Measurements from ENCODE around the gene KBTBD12.
"Not testable (repeated sequence)": the region's sequence is repeated elsewhere in the genome, so short reads cannot be mapped to it uniquely, and the experiment has no call there.

Gene KBTBD12, protein sequence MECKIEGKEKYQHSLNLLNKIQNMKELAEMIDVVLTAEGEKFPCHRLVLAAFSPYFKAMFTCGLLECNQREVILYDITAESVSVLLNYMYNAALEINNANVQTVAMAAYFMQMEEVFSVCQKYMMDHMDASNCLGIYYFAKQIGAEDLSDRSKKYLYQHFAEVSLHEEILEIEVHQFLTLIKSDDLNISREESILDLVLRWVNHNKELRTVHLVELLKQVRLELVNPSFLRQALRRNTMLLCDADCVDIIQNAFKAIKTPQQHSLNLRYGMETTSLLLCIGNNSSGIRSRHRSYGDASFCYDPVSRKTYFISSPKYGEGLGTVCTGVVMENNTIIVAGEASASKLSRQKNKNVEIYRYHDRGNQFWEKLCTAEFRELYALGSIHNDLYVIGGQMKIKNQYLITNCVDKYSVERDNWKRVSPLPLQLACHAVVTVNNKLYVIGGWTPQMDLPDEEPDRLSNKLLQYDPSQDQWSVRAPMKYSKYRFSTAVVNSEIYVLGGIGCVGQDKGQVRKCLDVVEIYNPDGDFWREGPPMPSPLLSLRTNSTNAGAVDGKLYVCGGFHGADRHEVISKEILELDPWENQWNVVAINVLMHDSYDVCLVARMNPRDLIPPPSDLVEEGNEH

DNA sequence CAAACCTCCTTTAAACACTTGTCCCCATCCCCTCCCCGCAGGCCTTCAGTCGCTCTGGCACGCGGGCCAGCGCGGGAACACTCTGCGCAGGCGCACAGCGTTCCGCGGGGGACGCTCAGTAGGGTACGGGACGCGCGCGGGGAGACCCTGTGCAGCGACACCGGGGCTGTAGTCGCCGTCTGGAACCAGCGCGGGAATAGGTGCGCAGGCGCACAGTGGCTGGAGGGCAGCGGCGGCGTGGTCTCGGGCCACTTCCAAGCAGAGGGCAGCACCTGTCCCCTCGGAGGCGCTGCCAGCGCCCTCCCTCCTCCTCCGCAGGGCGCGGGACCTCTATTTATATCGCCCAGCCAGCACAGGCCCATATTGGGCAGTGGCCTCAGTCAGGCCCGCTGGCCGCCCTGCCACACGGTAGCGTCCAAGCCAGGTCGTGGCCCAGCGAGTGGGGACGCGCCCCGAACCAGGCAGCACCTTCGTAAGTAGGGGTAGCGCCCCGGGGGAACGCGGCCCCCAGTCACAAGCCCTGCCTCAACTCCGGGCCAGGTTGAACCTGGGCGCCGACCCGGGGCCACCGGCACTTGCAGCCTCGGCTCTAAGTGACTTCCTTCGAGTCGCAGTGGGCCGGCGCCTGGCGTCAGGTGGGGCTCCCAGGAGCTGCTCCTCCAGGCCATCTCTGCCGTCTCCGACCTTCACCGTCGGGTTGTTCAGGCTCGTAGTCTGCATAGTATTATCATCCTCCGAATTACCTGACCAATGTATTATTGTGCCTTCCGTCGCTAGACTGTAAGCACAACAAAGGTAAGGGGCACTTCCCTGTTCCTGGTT, at the start of gene KBTBD12:
KBTBD12 (plus strand) TSS at position 118 of the 822 bp plus-strand sequence. CDS start 7,830 bp downstream, outside the sequence.
- DNase-seq (ENCODE audit: low read depth) = no peak

DNA sequence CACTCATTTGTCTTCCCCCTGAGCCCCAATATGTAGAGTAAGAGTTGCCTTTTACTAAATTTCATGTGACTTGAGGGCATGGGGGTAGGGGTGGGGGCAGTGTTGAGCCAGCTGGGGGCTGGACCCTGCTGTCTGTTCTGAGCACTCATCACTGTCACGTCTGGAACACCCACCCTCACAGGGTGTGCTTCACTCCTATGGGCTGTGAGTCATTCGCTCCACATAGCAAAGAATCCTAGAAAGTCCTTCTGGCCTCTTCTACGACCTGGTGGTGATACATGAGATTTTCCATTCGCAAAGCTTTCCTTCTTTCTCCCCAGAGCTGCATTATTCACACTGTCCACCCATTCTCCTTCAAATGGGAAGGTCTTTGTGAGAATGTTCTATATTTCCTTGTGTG, 49.1 kb upstream of the KBTBD12 start:
- DNase-seq (ENCODE audit: low read depth) = no peak

DNA sequence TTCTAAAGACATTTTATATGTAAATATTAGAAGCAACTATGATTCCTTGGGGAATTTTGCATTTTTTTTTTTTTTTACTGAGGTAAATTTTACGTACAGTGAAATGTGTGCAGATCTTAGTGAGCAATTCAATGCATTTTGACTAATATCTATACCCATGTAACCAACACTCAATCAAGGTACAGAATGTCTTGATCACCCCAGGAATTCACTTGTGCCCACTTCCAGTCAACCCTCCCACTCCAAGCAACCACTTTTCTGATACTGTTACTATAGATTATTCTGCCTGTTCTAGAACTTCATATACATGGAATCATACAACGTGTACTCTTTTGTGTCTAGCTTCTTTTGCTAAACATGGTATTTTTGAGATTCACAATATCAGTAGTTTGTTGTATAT, 47.6 kb upstream of the KBTBD12 start:
- DNase-seq (ENCODE audit: low read depth) = no peak

DNA sequence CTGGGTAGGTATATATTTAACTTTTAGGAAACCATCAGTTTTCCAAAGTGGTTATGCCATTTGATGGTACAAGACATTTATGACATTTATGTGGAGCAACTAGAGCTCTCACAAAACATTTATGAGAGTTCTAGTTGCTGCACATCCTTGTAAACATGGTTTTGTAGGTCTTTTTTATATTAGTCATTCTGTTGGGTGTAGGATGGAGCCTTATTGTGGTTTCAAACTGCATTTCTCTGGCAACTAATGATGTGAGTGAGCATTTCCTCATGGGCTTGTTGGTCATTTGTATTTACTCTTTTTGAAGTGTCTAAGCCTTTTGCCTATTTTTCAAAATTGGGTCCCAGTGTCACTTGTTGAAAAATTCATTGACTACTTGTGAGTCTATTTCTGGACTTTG, 47.0 kb upstream of the KBTBD12 start:
- DNase-seq (ENCODE audit: low read depth) = no peak

DNA sequence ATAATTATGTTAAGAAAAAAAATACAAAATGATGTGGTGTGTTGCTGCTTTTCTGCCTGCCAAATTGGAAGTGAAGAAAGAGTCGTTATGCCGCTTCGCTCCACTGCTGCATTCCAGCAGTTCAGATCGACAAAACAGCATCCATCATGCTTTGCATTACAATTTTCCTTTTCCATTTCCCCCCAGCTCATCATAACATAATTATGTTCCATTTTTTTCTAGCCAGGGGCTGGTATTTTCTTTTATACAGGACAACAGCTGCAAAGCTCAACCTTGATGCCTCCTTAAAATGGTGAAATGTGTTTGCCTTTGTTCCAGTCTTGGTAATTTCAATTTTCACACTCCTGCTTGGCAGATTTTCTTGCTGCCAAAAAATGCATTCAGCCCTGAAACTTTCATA, 44.9 kb upstream of the KBTBD12 start:
- DNase-seq (ENCODE audit: low read depth) = no peak

DNA sequence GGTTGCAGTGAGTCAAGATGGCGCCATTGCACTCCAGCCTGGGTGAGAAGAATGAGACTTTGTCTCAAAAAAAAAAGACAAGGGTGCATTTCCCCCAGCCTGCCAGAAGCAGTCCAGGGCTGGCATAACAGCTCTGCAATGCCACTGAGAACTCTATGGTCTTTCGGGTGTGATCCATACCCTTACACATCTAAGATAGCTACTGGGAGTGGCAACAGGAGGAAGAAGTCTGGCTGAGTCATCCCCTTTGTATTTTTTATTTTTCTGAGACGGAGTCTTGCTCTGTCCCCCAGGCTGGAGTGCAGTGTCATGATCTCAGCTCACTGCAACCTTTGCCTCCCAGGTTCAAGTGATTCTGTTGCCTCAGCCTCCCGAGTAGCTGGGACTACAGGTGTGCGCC, 40.9 kb upstream of the KBTBD12 start:
- not testable (repeated sequence) for DNase-seq (ENCODE audit: low read depth)

DNA sequence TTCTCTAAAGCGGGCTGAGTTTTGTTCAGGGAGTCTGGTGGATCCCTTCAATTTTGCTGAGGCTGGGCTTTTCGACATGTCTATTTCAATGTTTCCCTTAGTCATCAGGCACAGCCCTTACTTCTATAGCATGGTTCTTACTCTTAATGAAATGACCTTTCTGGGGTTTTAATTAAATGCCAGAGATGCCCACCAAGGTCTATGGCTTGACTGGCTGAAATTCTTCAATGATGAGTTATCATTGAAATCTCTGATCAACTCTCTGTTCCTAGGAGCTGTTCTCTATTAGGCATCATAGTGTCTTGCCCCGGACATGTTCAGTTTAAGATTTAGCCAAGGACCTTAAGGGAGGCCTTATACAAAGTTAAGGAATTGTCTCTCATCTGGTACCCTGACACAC, 33.4 kb upstream of the KBTBD12 start:
- no peak for DNase-seq (ENCODE audit: low read depth)

DNA sequence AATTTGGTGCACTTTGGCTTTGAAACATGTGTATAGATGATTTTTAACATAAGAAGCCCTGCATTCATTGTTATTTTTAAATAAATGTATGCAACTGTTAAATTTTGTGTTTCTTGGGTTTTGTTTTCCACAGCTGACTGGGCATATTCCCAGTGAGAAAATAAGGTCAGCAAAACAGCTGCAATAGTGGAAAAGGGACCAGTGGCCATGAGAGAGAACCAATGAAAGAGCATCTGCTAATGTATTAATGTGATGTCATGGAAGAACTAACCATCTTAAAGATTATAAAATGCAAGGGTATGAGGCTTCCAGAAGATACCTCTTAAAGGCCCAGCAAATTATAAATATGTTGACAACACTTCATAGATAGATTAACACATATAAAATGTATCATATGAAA, 31.0 kb upstream of the KBTBD12 start:
- DNase-seq (ENCODE audit: low read depth) = no peak

DNA sequence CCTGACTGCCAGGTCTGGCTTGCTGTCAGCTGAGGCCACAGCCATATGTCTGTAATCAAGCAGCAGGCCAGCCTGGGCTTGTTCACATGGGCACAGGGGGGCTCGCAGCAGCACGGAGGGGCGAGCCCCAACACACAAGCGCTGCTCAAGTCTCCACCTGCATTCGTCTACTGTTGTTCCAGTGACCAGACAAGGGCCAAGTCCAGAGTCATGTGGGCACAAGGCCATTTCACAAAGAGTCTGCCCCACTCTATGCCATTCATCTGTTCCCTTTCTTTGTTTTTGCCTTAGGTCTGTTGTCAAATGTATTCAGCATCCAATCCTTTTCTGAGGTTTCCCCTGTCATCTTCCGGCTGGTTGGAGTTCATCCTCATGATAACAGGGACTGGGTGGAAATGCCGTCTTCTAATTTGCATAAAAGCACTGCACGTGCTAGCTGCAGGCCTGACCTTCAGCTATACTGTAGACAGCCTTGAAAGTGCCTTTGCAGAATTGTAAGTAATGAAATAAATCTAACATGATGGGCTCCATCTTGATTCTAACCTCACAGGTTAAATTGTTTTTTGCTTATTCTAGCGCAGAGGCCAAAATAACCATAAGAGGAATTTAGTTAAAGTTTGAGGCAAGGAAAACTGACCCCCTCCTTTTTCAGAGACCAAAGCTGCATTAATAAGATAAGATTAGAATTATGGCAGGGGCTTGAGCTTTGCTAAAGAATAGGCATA, 28.6 kb upstream of the KBTBD12 start:
- no peak for DNase-seq (ENCODE audit: low read depth)

DNA sequence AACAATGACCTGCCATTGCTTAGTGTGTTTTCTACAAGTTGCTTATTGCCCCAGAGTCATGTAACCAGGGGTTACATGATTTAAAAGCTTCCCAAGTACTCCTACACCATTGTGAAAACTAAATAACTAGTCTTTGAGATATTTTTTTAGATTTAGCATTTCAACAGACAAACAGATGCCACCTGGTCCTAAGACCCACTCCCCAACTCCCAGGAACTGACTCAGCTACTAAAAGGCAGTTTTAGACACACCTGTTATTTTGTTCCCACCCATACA, 28.1 kb upstream of the KBTBD12 start:
- no peak for DNase-seq (ENCODE audit: low read depth)

DNA sequence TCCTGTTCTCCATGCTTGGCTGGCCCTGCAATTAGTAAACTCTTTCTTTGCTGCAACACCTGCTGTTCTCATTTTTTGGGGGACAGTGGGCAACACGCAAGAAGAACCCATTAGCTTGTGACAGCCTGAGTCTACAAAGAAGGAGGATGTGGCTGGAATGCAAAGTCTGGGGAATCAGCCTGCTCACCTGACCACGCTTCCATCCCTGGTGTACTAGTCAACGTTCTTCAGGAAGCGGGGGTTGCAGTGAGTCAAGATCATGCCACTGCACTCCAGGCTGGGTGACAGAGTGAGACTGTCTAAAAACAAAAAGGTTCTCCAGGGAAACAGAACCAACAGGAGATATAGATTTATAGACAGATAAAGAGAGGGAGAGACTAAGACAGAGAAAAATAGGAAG, 27.7 kb upstream of the KBTBD12 start:
- DNase-seq (ENCODE audit: low read depth) = no peak

DNA sequence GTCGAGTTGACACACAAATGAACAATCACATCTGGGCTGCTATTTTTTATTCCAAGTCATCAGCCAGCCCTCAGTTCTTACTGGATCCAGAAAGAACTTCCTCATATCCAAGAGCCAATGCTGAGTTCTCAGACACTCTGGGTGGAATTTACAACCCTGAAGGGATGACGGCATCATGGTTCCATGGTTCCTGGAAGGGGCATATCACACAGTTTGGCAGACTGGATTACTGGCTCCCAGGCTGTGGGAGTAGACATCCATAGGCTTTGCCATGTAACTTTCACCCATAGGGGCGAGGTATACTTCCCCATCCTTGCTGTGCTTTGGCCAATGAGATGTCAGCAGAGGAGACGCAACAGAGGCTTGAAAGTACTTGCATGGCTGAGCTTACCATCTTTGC, 26.9 kb upstream of the KBTBD12 start:
- no peak for DNase-seq (ENCODE audit: low read depth)

DNA sequence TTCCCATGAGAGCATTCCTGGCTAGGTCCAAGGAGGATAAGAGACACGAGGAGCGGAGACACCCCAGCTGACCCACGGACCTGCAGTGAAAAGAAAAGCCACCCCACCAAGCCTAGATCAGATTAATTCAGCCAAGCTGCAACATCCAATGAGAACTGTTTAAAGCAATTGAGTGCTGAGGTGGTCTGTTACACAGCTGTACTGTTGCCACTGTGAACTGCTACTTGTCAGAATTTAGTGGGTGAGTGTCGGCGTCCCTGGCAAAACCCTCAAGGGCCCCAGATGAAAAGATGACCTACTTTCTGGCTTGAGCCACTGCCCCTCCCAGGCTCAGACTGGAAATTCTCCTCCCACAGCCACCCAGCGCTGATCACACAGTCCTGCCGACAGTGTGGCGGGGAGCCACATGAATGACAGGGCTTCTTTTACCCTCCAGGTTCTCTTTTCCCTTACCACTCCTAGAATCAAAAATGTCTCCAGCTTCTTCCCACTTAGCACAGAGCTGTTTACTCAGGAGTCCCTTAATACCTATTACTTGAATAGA, 26.4 kb upstream of the KBTBD12 start:
- no peak for DNase-seq (ENCODE audit: low read depth)

DNA sequence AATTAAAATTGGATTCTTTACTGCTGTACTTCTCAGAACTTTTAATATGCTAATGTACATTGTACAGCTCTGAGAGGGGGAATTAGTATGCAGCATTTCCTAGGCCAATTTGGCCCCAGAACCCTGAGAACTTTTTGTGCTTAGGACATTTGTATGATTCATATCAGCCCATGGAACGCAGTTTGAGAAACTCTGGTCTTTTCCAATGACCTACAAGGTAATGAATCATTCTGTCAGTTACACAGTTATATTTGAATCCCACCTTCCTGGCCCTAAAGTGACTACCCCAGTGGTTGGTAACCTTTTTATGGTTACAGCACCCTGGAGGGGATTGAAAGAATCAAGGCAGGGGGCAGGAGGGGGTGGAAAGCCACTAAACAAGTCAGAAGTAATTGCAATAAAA, 25.6 kb upstream of the KBTBD12 start:
- DNase-seq (ENCODE audit: low read depth) = no peak

DNA sequence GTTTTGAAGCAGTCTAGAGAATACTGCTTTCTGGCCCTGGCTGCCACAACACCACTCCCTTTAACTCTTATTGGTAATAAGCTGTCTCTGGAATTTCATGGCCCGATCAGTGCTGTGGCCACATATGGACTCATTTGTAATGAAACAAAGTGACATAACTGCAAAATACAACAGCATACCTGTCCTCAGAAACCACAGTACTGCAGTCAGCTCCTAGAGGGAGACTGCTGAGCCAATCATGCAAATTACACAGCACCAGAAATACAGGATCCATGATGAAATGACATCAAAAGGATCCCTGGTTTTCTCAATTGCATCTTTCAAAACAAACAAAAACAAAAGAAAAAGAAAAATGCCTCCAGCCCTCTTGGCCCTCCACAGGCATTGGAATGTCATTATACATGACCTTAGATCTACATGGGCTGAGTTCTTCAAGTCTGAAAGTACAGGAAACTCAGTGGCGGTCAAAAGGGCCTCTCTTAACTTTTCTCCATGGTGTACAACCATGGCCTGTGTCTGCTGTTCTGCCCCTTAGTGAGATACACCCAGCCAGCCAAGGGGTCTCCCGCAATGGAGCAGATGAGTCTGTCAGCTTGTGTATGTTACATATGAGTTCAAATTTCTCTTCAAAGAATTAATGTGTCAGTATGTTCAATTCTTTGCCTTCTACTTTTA, 24.9 kb upstream of the KBTBD12 start:
- no peak for DNase-seq (ENCODE audit: low read depth)

DNA sequence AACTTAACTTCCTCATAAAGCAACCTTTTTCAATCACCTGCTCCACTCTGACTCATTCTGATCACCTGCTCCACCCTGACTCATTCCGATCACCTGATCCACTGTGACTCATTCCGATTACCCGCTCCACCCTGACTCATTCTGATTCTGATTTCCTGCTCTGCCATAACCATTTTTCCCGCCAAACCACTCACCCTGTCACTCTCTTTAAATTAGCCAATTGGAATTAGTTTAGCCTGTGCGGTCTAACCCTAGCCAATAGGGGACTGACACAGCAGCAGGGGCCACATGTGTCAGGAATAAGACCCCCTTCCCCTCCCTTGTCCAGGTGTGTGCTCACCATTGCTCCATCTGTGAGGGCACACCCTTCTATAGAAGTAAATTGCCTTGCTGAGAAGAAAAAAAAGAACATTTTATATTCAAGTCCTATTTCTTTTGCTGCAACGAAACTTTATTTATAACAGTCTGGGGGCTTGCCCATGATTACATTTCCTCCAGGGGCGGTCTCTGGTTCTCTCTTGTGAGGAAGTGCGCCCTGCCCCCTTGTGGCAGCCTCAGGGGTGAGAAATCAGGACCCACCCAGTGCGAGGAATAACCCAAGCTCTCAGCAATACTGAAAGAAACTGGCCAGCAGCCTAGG, 24.3 kb upstream of the KBTBD12 start:
- DNase-seq (ENCODE audit: low read depth) = not testable (repeated sequence)

DNA sequence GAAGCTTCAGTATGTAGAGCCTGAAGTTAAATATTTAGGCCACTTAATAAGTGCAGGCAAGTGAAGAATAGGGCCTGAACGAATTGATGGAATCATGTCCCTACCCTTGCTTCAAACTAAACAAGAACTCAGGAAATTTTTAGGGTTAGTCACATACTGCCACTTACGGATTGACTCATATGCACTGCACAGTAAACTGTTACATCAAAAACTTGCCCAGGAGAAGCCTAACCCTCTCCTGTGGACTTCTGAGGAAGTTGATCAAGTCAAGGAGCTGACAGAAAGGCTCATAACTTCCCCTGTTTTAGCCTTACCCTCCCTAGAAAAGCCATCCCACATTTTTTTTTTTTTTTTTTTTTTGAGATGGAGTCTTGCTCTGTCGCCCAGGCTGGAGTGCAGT, 20.6 kb upstream of the KBTBD12 start:
- DNase-seq (ENCODE audit: low read depth) = no peak

DNA sequence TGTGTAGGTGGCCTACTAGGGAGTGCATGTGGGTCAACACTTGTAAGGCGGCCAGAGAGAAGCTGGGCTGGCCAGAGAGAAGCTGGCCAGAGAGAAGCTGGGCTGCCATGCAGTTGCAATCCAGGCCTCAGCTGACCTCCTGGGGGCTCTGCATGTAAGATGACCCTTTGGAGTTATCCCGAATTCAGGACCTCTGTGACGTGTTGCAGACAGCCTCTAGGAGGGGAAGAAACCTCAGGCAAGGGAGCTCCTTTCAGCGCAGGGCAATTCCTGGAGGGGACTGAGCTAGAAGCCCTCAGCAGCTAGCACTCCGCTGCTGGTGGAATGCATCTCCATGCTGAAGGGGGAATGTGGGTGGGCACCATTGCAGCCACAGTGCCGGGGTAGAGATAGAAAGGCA, 15.8 kb upstream of the KBTBD12 start:
- DNase-seq (ENCODE audit: low read depth) = no peak

DNA sequence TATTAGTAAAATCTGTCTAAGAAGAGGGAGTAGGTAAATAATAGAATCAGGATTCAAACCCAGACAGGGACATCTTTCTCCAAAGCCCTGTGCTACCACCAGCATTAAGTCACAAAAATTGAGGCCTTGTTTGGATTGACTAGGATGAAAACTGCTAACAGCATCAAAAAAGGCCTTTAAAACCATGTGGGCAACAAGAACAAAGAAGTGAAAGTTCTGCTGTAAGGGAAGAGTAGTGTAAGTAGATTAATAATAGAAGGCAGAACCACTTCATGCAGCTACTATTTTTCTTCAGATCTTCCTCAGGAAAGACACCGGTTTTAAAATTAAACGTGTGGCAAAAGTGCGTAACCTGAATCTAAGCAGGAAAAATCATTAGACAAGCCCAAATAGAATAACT, 15.3 kb upstream of the KBTBD12 start:
- DNase-seq (ENCODE audit: low read depth) = no peak

DNA sequence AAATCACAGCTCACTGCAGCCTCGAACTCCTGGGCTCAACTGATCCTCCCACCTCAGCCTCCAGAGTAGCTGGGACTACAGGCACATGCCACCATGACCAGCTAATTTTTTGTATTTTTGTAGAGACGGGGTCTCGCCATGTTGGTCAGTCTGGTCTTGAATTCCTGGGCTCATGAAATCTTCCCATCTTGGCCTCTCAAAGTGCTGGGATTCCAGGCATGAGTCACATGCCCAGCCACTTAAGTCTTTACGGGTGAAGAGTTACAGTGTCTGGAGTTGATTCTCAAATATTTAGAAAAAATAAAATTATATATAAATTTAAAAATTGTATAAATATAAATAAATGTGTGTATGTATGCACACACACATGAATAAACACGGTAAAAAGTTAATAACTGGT, 14.5 kb upstream of the KBTBD12 start:
- no peak for DNase-seq (ENCODE audit: low read depth)

DNA sequence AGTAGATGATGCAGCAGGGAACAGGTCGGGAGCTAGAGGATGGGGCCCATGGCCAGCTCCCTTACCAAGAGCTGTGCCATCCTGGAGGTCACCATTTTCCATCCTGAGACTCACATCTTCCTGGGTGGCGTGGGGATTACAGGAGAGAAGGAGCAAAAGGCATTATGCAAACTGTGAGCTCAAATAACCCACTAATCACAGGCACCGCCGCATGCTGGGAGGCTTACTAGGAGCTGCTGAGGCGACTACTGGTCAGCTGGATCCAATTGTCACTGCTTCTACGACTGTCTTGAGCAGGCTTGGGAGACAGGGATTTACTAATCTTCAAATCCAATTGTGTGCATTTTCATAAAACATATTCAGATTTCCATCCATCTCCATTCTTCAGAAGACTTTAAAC, 12.5 kb upstream of the KBTBD12 start:
- no peak for DNase-seq (ENCODE audit: low read depth)

Data from stimulated activated CD8-positive, alpha-beta memory T cell treated with anti-CD3 and anti-CD28 coated beads, Interleukin-12 subunit alpha, Interleukin-12 subunit beta, amount 100 ng/mL, for 4 hours (primary cell).